ENCODE data around the gene APBA2. TPM values are rescaled to one million over a fixed set of nuclear protein-coding genes. Genes with fewer than 3 reads are reported as not detected.

The APBA2 gene
- total and polyA plus RNA-seq, 2 of the 13 experiments (the other 11 are each of a cell fraction or from before 2014, with no cell fraction given), result 0.62 to 2.3 TPM

DNA sequence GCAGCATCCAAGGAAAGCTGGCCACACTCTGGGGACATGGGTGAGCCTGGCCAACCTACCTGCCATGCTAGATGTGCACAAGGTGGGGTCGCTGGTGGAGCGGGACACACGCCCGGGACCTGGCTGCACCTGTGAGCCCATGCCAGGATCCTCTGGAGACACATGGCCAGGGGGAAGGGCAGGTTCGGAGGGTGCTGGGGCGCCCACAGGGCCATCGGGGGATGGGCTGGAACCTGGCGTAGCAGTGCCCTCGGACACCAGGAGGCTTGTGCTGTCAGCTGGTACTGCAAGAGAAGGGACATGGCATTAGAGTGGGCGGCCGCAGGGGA, 240.4 kb downstream of the APBA2 start (continued):
- TF ChIP-seq, protein P1, sequence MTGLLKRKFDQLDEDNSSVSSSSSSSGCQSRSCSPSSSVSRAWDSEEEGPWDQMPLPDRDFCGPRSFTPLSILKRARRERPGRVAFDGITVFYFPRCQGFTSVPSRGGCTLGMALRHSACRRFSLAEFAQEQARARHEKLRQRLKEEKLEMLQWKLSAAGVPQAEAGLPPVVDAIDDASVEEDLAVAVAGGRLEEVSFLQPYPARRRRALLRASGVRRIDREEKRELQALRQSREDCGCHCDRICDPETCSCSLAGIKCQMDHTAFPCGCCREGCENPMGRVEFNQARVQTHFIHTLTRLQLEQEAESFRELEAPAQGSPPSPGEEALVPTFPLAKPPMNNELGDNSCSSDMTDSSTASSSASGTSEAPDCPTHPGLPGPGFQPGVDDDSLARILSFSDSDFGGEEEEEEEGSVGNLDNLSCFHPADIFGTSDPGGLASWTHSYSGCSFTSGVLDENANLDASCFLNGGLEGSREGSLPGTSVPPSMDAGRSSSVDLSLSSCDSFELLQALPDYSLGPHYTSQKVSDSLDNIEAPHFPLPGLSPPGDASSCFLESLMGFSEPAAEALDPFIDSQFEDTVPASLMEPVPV (CRISPR knock-in tag; IDR thresholded peaks at IDR 0.05), result no peak
- no peak for TF ChIP-seq FOXO1 (CRISPR knock-in tag; IDR thresholded peaks at IDR 0.05)
- TF ChIP-seq KAT7 (CRISPR knock-in tag; IDR thresholded peaks at IDR 0.05; ENCODE audit: borderline replicate concordance), result no peak

DNA sequence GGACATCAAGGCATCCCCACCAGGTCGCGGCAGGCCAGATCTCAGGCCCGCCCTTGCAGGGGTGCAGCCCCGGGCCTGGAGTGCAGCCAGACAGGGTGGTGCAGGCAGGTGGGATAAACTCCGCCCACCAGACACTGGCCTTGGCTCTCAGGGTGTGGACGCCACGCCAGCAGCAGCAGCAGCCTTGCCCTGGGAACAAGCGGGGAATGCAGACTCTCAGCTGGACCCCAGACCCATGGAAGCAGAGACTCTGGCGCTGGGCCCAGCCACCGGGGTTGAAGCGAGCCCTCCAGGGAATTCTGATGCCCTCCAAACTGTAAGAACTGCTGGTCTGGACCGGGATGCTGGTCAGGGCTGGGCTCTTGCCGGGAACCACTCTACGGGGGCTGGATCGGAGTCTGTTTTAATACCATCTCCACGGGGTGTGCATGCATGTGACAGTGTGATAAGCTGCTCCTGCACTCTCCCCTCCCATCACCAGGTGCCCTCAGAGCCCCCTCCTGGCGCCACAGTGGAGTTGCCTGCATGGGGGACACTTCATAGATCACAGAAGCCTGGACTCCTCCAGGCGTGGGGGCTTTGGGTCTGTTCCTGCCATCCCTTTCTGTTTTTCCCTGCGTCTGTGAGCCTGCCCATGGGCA, 241.2 kb downstream of the APBA2 start:
- H3K4me2 ChIP-seq (ENCODE audit: low read depth, low read length), result no peak overlapping the region
- H3K9me3 ChIP-seq (ENCODE audit: low read length), result no peaks in the 10 kb centered on the region
- CTCF ChIA-PET (ENCODE audit: low intra/inter-chr PET ratio, low total read pairs), result no interaction called here
- no peak overlapping the region for H2AFZ ChIP-seq (ENCODE audit: low read length)
- TF ChIP-seq ZNF326 (CRISPR knock-in tag; IDR thresholded peaks at IDR 0.05; ENCODE audit: borderline replicate concordance), result no peak
- TF ChIP-seq MZF1 (CRISPR knock-in tag; IDR thresholded peaks at IDR 0.05; ENCODE audit: borderline replicate concordance), result no peak
- TF ChIP-seq ZNF431 (CRISPR knock-in tag; IDR thresholded peaks at IDR 0.05; ENCODE audit: borderline replicate concordance, low read depth), result no peak
- no peak overlapping the region for H3K27ac ChIP-seq (ENCODE audit: extremely low read length, insufficient read depth, low read length)
- WGBS (ENCODE audit: low lambda C conversion rate), result 0% methylated on average over 3 of the region's 19 CpGs
- POLR2A ChIA-PET, result no interaction called here
- no peaks in the 10 kb centered on the region for H3K79me2 ChIP-seq (ENCODE audit: insufficient read depth, low read length)
- peak; percentile 90 for ATAC-seq
- FAIRE-seq, result no peak
- H3K27me3 ChIP-seq (ENCODE audit: control insufficient read depth in 1 of 2, insufficient read depth in 2 of 2, low read length in 2 of 2), result peaks cover 0 to 17% of the 10 kb centered on the region in 2 experiments; a peak in 2 of 5 replicates
- in situ Hi-C loops (cut with HindIII; ENCODE audit: extremely low pct_ligation_motif_present, low pct_unique_long_range_greater_than_20kb) (no loop called here), intact Hi-C loops (cut with micrococcal nuclease; ENCODE audit: unreplicated experiment) (no loop called here)
- H3K36me3 ChIP-seq (replicated peaks in 1 of 2; ENCODE audit: control insufficient read depth in 1 of 2, insufficient read depth in 2 of 2, low read length in 2 of 2), result no peaks in the 10 kb centered on the region
- no peak overlapping the region for H3K4me3 ChIP-seq (replicated peaks in 1 of 3; ENCODE audit: insufficient read depth in 1 of 3, low read depth in 2 of 3, low read length in 3 of 3)
- H4K20me1 ChIP-seq (ENCODE audit: insufficient read depth, low read length), result no peaks in the 10 kb centered on the region
- no peak for DNase-seq (ENCODE audit: low spot score)
- H3K9ac ChIP-seq (ENCODE audit: insufficient read depth, low read depth, low read length), result no peak overlapping the region
- H3K4me1 ChIP-seq (ENCODE audit: insufficient read depth, low read length), result no peaks in the 10 kb centered on the region
- BruUV-seq (replicated peaks), result no TSS peak

Data from HepG2 (cell line).